Osteoblast (primary cell): ENCODE measurements around the gene LNX1. TPM values are rescaled to one million over a fixed set of nuclear protein-coding genes. Genes with fewer than 3 reads are reported as not detected.

ENCODE experiments used
- DNase-seq: peaks from one replicate; pipeline ENCODE4 v3.0.0; 2011; ENCODE audit warnings: low spot score, mixed read lengths; ENCODE audit not compliant: insufficient read length; ENCODE audit errors: missing footprints
- H2AFZ ChIP-seq: 2 replicates; pipeline ENCODE4 v1.6.0; 2011; ENCODE audit warnings: mild to moderate bottlenecking, low read length
- H3K27ac ChIP-seq: 2 replicates; pipeline ENCODE4 v1.5.1; 2011; ENCODE audit warnings: mild to moderate bottlenecking, low read depth, low read length, moderate library complexity
- H3K27me3 ChIP-seq: 2 replicates; pipeline ENCODE4 v1.6.0; 2012; ENCODE audit warnings: mild to moderate bottlenecking, control low read depth, inconsistent platforms, low read length, moderate library complexity; ENCODE audit not compliant: insufficient read depth
- H3K36me3 ChIP-seq: 2 replicates; pipeline ENCODE4 v1.5.1; 2011; ENCODE audit warnings: mild to moderate bottlenecking, low read length, control low read depth, moderate library complexity; ENCODE audit not compliant: insufficient read depth
- H3K4me1 ChIP-seq: 2 replicates; pipeline ENCODE4 v1.5.1; 2011; ENCODE audit warnings: mild to moderate bottlenecking, low read length, control low read depth, moderate library complexity; ENCODE audit not compliant: insufficient read depth
- H3K4me2 ChIP-seq: 2 replicates; pipeline ENCODE4 v1.6.0; 2011; ENCODE audit warnings: mild to moderate bottlenecking, low read length; ENCODE audit not compliant: insufficient read depth
- H3K4me3 ChIP-seq: fragments of 200-600 bp; sonication (generic); 3 replicates; pipeline ENCODE4 v1.5.1; 2012; ENCODE audit warnings: mild to moderate bottlenecking, low read length, inconsistent platforms; ENCODE audit not compliant: insufficient read depth
- H3K79me2 ChIP-seq: 2 replicates; pipeline ENCODE4 v1.6.0; 2012; ENCODE audit warnings: mild to moderate bottlenecking, low read length, control low read depth, inconsistent platforms; ENCODE audit not compliant: insufficient read depth
- H3K9me3 ChIP-seq: 2 replicates; pipeline ENCODE4 v1.5.1; 2011; ENCODE audit warnings: low read depth, low read length, control low read depth
- H4K20me1 ChIP-seq: 2 replicates; pipeline ENCODE4 v1.6.0; 2012; ENCODE audit warnings: mild to moderate bottlenecking, low read length, control low read depth; ENCODE audit not compliant: insufficient read depth
- CTCF ChIP-seq: IDR thresholded peaks from 2 replicates; pipeline ENCODE4 v1.5.1; 2011; ENCODE audit warnings: mild to moderate bottlenecking, low read depth, low read length, moderate library complexity; ENCODE audit errors: extremely low read depth
- total RNA-seq: library from RNA; depleted of rRNA; stranded (reverse); fragments of >200 nt; gene quantifications from 2 replicates; pipeline ENCODE4 v1.2.3, GENCODE V29; 2012

LNX1 gene
- total RNA-seq, 1 donor, result 9.8 TPM

- no peak overlapping the region for H3K4me3 ChIP-seq
- no peak for TF ChIP-seq CTCF
- no peak overlapping the region for H2AFZ ChIP-seq
- H4K20me1 ChIP-seq, result no peaks in the 10 kb centered on the region
- no peak for DNase-seq
- H3K79me2 ChIP-seq, result no peaks in the 10 kb centered on the region
- no peaks in the 10 kb centered on the region for H3K36me3 ChIP-seq
- H3K4me2 ChIP-seq, result no peak overlapping the region
- no peaks in the 10 kb centered on the region for H3K27me3 ChIP-seq
- no peaks in the 10 kb centered on the region for H3K9me3 ChIP-seq
- H3K27ac ChIP-seq, result no peak overlapping the region
- peaks cover 10% of the 10 kb centered on the region for H3K4me1 ChIP-seq
These were observed 96.4 kb downstream of the LNX1 start for GRCh38 chr4:53494851-53495250.

GRCh38 chr4:53490965-53491622, 100.2 kb downstream of the LNX1 start:
- Histone ChIP-seq H4K20me1 (no peaks in the 10 kb centered on the region), H3K4me1 (peaks cover 23% of the 10 kb centered on the region), H3K27ac (peak overlapping the region; percentile 74), H3K4me2 (peak overlapping the region; percentile 44), H3K79me2 (no peaks in the 10 kb centered on the region), H3K9me3 (no peaks in the 10 kb centered on the region), H3K4me3 (no peak overlapping the region), H3K27me3 (no peaks in the 10 kb centered on the region), H3K36me3 (no peaks in the 10 kb centered on the region), H2AFZ (no peak overlapping the region)
- DNase-seq, result no peak
- peak; percentile 84 for TF ChIP-seq CTCF

GRCh38 chr4:53490161-53490956, 100.9 kb downstream of the LNX1 start:
- DNase-seq, result no peak
- H3K9me3 ChIP-seq, result no peaks in the 10 kb centered on the region
- no peak overlapping the region for H2AFZ ChIP-seq
- H3K4me2 ChIP-seq, result peak overlapping the region; percentile 44
- no peaks in the 10 kb centered on the region for H3K27me3 ChIP-seq
- no peaks in the 10 kb centered on the region for H3K79me2 ChIP-seq
- H4K20me1 ChIP-seq, result no peaks in the 10 kb centered on the region
- no peak for TF ChIP-seq CTCF
- H3K4me1 ChIP-seq, result peaks cover 23% of the 10 kb centered on the region
- no peak overlapping the region for H3K4me3 ChIP-seq
- H3K27ac ChIP-seq, result peak overlapping the region; percentile 74
- no peaks in the 10 kb centered on the region for H3K36me3 ChIP-seq

- Histone ChIP-seq H3K36me3 (no peaks in the 10 kb centered on the region), H3K27ac (peak overlapping the region; percentile 74), H3K4me2 (no peak overlapping the region), H3K4me1 (peaks cover 30% of the 10 kb centered on the region), H3K9me3 (no peaks in the 10 kb centered on the region), H3K79me2 (no peaks in the 10 kb centered on the region), H3K4me3 (no peak overlapping the region), H3K27me3 (no peaks in the 10 kb centered on the region), H2AFZ (no peak overlapping the region), H4K20me1 (no peaks in the 10 kb centered on the region)
- no peak for DNase-seq
- TF ChIP-seq CTCF, result no peak
These were observed 101.9 kb downstream of the LNX1 start for GRCh38 chr4:53489279-53489889.
